ENCODE data around the gene ERCC6L.
A peak's percentile ranks its signal among the peaks of the same experiment; 100 is the strongest.
"Not testable (repeated sequence)": the region's sequence is repeated elsewhere in the genome, so short reads cannot be mapped to it uniquely, and the experiment has no call there.

The ERCC6L gene

DNA sequence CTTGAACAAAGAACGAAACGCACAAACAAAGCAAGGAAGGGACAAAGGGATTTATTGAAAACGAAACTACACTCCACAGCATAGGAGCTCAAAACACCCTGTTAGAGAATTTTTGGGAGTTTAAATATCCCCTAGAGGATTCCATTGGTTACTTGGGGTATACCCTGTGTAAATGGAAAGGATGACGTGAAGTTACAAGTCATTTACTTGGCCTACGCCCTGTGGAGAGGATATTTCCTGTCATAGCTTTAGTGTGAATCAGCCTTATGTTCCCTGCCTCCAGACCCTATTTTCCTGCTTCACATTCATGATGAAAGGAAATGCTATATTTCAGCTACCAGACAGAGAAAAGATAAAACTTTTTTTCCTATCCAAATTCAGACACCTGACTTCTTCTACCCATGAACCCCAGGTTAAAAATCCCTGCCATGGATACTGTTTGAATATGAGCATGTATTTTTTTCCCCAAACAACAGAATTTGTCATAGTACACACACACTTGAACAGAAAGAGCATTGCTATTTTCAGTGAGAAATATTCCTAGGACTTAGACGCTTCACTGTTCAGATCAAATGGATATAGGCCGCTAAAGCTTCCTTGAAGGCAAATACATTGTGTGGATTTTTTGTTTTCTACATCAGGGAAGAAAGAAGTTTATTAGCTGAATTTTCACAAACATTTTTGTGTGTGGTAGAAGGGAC, 36.8 kb downstream of the ERCC6L start:
- H3K4me1 ChIP-seq (ENCODE audit: control insufficient read depth, insufficient read depth, low read length): no peaks in the 10 kb centered on the region
- peaks cover 5% of the 10 kb centered on the region for H3K36me3 ChIP-seq (ENCODE audit: control insufficient read depth, insufficient read depth, low read length)
- H3K4me3 ChIP-seq (ENCODE audit: low read length): no peak overlapping the region
- H3K27ac ChIP-seq (ENCODE audit: low read depth, low read length): no peak overlapping the region
- no peaks in the 10 kb centered on the region for H3K27me3 ChIP-seq (ENCODE audit: control insufficient read depth, insufficient read depth, low read length)
- no peak overlapping the region for H3K9ac ChIP-seq (ENCODE audit: low read length)

GRCh38 chrX:72182924-72183323, 55.9 kb downstream of the ERCC6L start:
- Histone ChIP-seq H3K4me1 (ENCODE audit: control insufficient read depth, insufficient read depth, low read length) (peaks cover 12% of the 10 kb centered on the region), H3K9ac (ENCODE audit: low read length) (no peak overlapping the region), H3K36me3 (ENCODE audit: control insufficient read depth, insufficient read depth, low read length) (no peaks in the 10 kb centered on the region), H3K4me3 (ENCODE audit: low read length) (peak overlapping the region; percentile 82), H3K27me3 (ENCODE audit: control insufficient read depth, insufficient read depth, low read length) (no peaks in the 10 kb centered on the region), H3K27ac (ENCODE audit: low read depth, low read length) (no peak overlapping the region)

DNA sequence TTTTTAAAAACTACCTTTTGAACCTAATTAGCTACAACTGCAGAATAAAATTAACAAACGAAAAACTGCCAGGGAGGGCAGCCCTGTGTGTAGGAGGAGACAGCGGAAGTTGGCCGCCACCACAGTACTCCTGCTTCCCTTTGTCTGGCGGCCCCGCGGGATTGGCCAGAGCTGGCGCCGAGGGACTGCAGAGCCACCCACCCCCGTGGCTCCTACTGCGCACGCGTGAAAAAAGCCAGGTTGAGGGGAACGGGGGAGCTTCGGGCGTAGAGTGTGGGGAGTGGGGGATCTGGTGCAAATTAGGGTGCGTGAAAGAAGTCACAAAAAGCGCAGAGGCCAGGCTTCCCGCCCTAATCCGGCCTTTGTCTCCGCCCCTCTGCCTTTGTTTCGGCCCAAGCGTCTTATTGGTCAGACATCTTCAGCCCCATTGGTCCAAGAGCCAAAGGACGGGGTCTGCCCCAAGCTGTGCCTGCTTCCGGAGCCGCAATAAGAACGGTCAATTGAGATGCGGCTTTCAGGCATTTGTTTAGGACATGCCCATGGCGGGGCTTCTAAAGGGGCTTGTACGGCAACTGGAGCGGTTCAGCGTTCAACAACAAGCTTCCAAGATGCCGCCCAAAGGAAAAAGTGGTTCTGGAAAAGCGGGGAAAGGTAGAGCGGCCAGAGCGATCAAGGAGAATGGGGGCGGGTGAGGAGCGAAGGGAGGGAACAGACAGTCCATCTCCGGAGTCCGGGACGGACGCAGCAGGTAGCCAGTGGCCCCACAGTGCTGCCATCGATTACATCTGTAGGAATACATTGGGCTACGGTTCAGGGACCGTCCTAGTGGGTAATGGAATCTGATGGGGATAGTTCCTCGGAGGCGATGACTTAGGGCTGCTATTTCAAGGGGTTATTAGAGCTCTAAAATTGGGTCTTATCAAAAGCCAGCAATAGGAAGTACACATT, 57.4 kb downstream of the ERCC6L start, which contains the start of gene PIN4:
TSS of gene PIN4 (plus strand) at position 580 of the 948 bp plus-strand sequence. CDS start at position 609, 29 bp downstream.
- Histone ChIP-seq H3K27me3 (ENCODE audit: control insufficient read depth, insufficient read depth, low read length) (no peaks in the 10 kb centered on the region), H3K9ac (ENCODE audit: low read length) (peak within 1 kb of the TSS; percentile 66), H3K4me1 (ENCODE audit: control insufficient read depth, insufficient read depth, low read length) (peaks cover 12% of the 10 kb centered on the region), H3K27ac (ENCODE audit: low read depth, low read length) (peak within 1 kb of the TSS; percentile 79), H3K36me3 (ENCODE audit: control insufficient read depth, insufficient read depth, low read length) (no peaks in the 10 kb centered on the region), H3K4me3 (ENCODE audit: low read length) (peak within 1 kb of the TSS; percentile 82)

DNA sequence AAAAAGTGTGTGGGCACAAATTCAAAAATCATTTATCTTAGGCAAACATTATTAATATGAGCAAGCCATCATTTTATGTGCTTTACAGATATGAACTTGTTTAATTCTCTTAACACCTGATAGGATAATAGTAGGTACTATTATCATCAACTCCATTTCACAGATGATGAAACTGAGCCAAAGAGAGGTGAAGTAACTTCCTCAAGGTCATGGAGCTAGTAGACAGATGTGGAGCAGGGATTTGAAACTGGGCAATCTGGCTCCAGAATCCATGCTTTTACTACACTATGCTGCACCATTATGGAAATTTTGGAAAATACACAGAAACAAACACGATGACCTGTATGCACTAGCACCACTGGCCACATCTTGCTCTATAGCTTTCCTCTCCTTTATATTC, 58.3 kb downstream of the ERCC6L start:
- Histone ChIP-seq H3K4me3 (ENCODE audit: low read length) (peak overlapping the region; percentile 82), H3K27ac (ENCODE audit: low read depth, low read length) (peak overlapping the region; percentile 79), H3K4me1 (ENCODE audit: control insufficient read depth, insufficient read depth, low read length) (peaks cover 12% of the 10 kb centered on the region), H3K27me3 (ENCODE audit: control insufficient read depth, insufficient read depth, low read length) (no peaks in the 10 kb centered on the region), H3K9ac (ENCODE audit: low read length) (no peak overlapping the region), H3K36me3 (ENCODE audit: control insufficient read depth, insufficient read depth, low read length) (no peaks in the 10 kb centered on the region)

DNA sequence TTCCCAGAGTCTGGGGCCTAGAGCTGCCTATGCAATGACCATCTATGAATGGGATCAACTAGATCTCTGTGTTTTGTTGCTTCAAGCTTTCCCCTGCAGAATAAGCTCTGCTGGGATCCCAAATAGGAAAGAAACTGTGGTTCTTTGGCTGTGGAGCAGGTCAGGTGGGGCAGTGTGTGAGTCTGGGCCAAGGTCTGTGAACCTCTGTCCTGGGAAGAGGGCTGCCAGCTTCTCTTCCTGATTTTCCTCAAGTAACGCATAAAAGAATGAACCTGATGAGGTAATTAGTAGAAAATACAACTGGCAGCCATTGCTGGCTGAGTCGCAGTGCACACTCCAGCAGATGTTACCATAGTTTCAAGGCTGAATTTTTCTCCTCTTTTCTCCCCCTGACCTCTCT, 61.8 kb downstream of the ERCC6L start:
- Histone ChIP-seq H3K27me3 (ENCODE audit: control insufficient read depth, insufficient read depth, low read length) (no peaks in the 10 kb centered on the region), H3K27ac (ENCODE audit: low read depth, low read length) (no peak overlapping the region)

DNA sequence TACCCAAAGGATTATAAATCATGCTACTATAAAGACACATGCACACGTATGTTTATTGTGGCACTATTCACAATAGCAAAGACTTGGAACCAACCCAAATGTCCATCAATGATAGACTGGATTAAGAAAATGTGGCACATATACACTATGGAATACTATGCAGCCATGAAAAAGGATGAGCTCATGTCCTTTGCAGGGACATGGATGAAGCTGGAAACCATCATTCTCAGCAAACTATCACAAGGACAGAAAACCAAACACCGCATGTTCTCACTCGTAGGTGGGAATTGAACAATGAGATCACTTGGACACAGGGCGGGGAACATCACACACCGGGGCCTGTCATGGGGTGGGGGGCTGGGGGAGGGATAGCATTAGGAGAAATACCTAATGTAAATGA, 62.5 kb downstream of the ERCC6L start:
- not testable (repeated sequence) for H3K27me3 ChIP-seq (ENCODE audit: control insufficient read depth, insufficient read depth, low read length); H3K4me1 ChIP-seq (ENCODE audit: control insufficient read depth, insufficient read depth, low read length); H3K9ac ChIP-seq (ENCODE audit: low read length); H3K4me3 ChIP-seq (ENCODE audit: low read length); H3K36me3 ChIP-seq (ENCODE audit: control insufficient read depth, insufficient read depth, low read length); H3K27ac ChIP-seq (ENCODE audit: low read depth, low read length)

More for the DNA sequence above, 61.8 kb downstream of the ERCC6L start:
- peaks cover 5% of the 10 kb centered on the region for H3K4me1 ChIP-seq (ENCODE audit: control insufficient read depth, insufficient read depth, low read length)
- no peaks in the 10 kb centered on the region for H3K36me3 ChIP-seq (ENCODE audit: control insufficient read depth, insufficient read depth, low read length)
- H3K4me3 ChIP-seq (ENCODE audit: low read length): no peak overlapping the region
- H3K9ac ChIP-seq (ENCODE audit: low read length): no peak overlapping the region

GRCh38 chrX:72169008-72169728, 69.7 kb downstream of the ERCC6L start:
- Histone ChIP-seq H3K4me1 (ENCODE audit: control insufficient read depth, insufficient read depth, low read length) (no peaks in the 10 kb centered on the region), H3K4me3 (ENCODE audit: low read length) (no peak overlapping the region), H3K27ac (ENCODE audit: low read depth, low read length) (no peak overlapping the region), H3K9ac (ENCODE audit: low read length) (no peak overlapping the region), H3K36me3 (ENCODE audit: control insufficient read depth, insufficient read depth, low read length) (no peaks in the 10 kb centered on the region), H3K27me3 (ENCODE audit: control insufficient read depth, insufficient read depth, low read length) (no peaks in the 10 kb centered on the region)

DNA sequence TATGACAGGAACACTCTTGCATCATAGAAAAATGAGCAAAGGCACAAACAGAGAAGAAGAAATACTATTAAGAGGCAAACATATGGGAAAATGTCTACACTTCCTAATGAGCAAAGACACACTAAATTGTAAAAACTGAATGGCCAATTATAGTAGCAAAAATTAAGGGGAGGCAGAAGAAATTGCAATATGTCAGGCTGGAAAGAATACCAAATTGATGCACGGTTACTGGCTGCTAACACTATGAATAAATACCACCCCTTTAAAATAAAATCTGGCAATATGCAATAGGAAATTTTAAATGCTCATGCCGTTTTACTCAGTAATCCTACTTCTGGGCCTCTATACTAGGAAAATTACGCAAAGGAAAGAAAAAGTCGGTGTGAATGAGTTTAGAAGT, 73.3 kb downstream of the ERCC6L start:
- H3K27me3 ChIP-seq (ENCODE audit: control insufficient read depth, insufficient read depth, low read length): no peaks in the 10 kb centered on the region
- H3K4me1 ChIP-seq (ENCODE audit: control insufficient read depth, insufficient read depth, low read length): no peaks in the 10 kb centered on the region
- H3K4me3 ChIP-seq (ENCODE audit: low read length): no peak overlapping the region
- H3K27ac ChIP-seq (ENCODE audit: low read depth, low read length): no peak overlapping the region
- no peaks in the 10 kb centered on the region for H3K36me3 ChIP-seq (ENCODE audit: control insufficient read depth, insufficient read depth, low read length)
- H3K9ac ChIP-seq (ENCODE audit: low read length): no peak overlapping the region

DNA sequence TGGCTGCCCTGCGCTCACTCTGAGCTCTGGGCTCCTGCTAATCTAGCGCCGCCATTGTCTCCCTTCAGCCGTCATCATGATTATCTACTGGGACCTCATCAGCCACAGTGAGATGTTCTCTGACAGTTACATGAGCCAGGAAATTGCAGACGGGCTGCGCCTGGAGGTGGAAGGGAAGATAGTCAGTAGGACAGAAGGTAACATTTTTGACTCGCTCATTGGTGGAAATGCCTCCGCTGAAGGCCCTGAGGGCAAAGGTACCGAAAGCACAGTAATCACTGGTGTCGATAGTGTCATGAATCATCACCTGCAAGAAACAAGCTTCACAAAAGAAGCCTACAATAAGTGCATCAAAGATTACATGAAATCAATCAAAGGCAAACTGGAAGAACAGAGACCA, 79.1 kb downstream of the ERCC6L start:
- H3K27me3 ChIP-seq (ENCODE audit: control insufficient read depth, insufficient read depth, low read length): no peaks in the 10 kb centered on the region
- H3K36me3 ChIP-seq (ENCODE audit: control insufficient read depth, insufficient read depth, low read length): no peaks in the 10 kb centered on the region
- H3K4me1 ChIP-seq (ENCODE audit: control insufficient read depth, insufficient read depth, low read length): no peaks in the 10 kb centered on the region
- H3K9ac ChIP-seq (ENCODE audit: low read length): no peak overlapping the region
- no peak overlapping the region for H3K4me3 ChIP-seq (ENCODE audit: low read length)
- H3K27ac ChIP-seq (ENCODE audit: low read depth, low read length): no peak overlapping the region

DNA sequence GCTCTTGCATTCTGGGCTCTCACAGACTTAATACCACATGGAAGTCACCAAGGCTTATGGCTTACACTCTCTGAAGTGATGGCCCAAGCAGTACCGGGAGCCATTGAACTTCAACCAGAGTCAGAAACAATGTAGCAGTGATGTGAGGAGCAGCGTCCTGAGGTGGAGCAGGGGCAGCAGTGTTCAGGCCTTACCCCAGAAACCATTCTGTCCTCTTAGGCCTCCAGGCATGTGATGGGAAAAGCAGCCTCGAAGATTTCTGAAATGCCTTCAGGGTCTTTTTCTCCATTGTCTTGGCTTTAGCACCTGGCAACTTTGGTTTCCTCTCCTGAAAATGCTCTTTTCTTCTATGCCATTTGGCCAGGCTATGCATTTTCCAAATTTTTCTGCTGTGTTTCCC, 80.1 kb downstream of the ERCC6L start:
- H3K4me1 ChIP-seq (ENCODE audit: control insufficient read depth, insufficient read depth, low read length): no peaks in the 10 kb centered on the region
- no peak overlapping the region for H3K4me3 ChIP-seq (ENCODE audit: low read length)
- H3K9ac ChIP-seq (ENCODE audit: low read length): no peak overlapping the region
- no peaks in the 10 kb centered on the region for H3K36me3 ChIP-seq (ENCODE audit: control insufficient read depth, insufficient read depth, low read length)
- no peaks in the 10 kb centered on the region for H3K27me3 ChIP-seq (ENCODE audit: control insufficient read depth, insufficient read depth, low read length)
- H3K27ac ChIP-seq (ENCODE audit: low read depth, low read length): no peak overlapping the region

Measured in rectal smooth muscle tissue (tissue), 1 donor.